ENCODE data around the gene WDR43.

The WDR43 gene

GRCh38 chr2:28994074-28994473 is 99.6 kb downstream of the WDR43 start:
- DNase-seq (ENCODE audit: low spot score) = no peak

- DNase-seq (ENCODE audit: low spot score) = no peak
These were observed 100.2 kb downstream of the WDR43 start for GRCh38 chr2:28994679-28995078.

GRCh38 chr2:28995765-28996750 is 101.6 kb downstream of the WDR43 start:
- no peak for DNase-seq (ENCODE audit: low spot score)

GRCh38 chr2:28997237-28997846 is 102.9 kb downstream of the WDR43 start:
- no peak for DNase-seq (ENCODE audit: low spot score)

Data from GM03348 (cell line).